ENCODE data around the gene DNAJC25. TPM values are rescaled to one million over a fixed set of nuclear protein-coding genes. Genes with fewer than 3 reads are reported as not detected.

The DNAJC25 gene
- total RNA-seq, 1 donor from 2014 or later, result 6.6 TPM

DNA sequence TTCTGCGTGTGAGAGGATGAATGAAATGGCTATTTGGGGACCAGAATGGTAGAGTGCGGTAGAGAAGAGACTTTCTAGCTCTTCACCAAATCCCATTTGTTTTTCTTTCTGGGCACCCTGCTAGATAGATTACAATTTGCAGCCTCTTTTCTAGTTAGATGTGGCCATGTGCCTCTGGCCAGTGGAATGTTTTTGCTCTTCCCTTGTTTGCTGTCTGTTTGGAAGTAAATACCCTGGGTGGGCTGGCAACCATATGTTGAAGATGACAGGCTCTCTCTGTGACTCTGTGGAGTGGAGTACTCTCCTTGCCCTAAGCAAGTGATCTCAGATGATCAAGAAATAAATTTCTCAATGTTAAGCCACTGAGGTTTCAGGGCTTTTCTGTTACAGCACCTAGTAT is 43.2 kb downstream of the DNAJC25 start:
- ATAC-seq (no peak), DNase-seq (no peak)
- Histone ChIP-seq H3K4me3 (no peak overlapping the region), H3K4me1 (no peaks in the 10 kb centered on the region), H3K9me3 (no peaks in the 10 kb centered on the region), H3K27ac (no peak overlapping the region), H3K36me3 (peaks cover 17% of the 10 kb centered on the region), H3K27me3 (no peaks in the 10 kb centered on the region)
- intact Hi-C loops (cut with DNase I), result no loop called here
- TF ChIP-seq, protein P1, sequence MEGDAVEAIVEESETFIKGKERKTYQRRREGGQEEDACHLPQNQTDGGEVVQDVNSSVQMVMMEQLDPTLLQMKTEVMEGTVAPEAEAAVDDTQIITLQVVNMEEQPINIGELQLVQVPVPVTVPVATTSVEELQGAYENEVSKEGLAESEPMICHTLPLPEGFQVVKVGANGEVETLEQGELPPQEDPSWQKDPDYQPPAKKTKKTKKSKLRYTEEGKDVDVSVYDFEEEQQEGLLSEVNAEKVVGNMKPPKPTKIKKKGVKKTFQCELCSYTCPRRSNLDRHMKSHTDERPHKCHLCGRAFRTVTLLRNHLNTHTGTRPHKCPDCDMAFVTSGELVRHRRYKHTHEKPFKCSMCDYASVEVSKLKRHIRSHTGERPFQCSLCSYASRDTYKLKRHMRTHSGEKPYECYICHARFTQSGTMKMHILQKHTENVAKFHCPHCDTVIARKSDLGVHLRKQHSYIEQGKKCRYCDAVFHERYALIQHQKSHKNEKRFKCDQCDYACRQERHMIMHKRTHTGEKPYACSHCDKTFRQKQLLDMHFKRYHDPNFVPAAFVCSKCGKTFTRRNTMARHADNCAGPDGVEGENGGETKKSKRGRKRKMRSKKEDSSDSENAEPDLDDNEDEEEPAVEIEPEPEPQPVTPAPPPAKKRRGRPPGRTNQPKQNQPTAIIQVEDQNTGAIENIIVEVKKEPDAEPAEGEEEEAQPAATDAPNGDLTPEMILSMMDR (IDR thresholded peaks at IDR 0.05), result no peak

DNA sequence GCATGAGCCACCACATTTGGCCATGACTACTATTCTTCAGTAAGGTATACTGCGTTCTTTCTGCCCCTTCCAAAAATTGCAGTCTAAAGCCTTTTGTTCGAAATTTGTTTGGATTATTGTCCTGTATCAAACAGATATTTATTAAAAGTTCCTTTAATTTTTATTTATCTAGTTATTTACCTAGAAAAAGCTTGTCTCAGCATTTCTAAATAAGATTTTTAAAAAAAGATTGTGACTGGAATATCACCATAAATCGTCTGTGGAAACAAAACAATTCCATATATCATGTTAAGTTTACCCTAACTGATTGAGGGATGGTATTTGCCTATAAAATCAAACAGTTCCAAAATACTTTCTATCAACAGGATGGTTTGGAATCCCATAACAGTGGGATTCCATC is 45.0 kb downstream of the DNAJC25 start:
- H3K36me3 ChIP-seq, result peaks cover 9% of the 10 kb centered on the region
- H3K27me3 ChIP-seq, result no peaks in the 10 kb centered on the region
- intact Hi-C loops (cut with DNase I), result no loop called here
- no peaks in the 10 kb centered on the region for H3K9me3 ChIP-seq
- ATAC-seq (no peak), DNase-seq (no peak)
- no peaks in the 10 kb centered on the region for H3K4me1 ChIP-seq
- H3K4me3 ChIP-seq, result no peak overlapping the region
- H3K27ac ChIP-seq, result no peak overlapping the region
- TF ChIP-seq, protein P1 (IDR thresholded peaks at IDR 0.05), result no peak

DNA sequence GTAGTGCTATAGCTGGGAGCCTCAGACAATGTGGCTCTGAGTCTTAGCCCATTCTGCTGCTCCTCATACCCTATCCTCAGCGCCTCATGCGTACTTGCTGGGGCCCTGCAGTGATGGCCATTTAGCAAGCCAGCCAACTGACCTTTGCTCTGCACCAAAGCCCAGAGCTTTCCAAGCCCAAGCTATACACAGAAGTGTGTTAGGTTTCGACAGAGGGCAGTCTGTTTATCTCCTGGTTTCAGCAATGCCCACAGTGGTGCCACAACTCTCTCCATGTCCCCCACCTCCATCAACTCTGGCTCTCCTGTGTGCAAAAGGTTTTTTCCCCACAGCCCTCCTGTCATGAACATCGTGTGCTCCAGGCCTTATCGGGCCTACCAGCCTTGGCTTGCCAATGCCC is 47.2 kb downstream of the DNAJC25 start:
- H3K4me3 ChIP-seq, result no peak overlapping the region
- H3K9me3 ChIP-seq, result no peaks in the 10 kb centered on the region
- no peaks in the 10 kb centered on the region for H3K4me1 ChIP-seq
- DNase-seq (no peak), ATAC-seq (no peak)
- intact Hi-C loops (cut with DNase I), result no loop called here
- peaks cover 9% of the 10 kb centered on the region for H3K36me3 ChIP-seq
- no peaks in the 10 kb centered on the region for H3K27me3 ChIP-seq
- no peak overlapping the region for H3K27ac ChIP-seq
- TF ChIP-seq, protein P1 (IDR thresholded peaks at IDR 0.05), result no peak

DNA sequence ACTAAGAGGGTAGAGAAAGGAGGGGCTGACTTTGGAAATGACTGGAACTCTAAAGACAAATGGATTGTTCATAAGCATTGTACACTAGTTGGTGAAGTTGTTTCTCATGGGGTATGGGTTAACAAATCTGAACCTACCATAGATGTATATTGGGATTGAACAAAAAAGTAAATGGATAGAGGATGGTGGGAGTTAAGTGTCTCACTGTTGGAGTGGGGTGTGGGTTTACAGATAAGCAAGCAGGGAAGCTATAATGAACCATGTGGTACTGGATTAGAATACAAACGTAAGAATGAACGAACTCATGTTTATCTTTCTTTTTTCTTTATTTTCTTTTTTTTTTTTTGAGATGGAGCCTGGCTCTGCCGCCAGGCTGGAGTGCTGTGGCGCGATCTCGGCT is 48.1 kb downstream of the DNAJC25 start:
- intact Hi-C loops (cut with DNase I), result no loop called here
- no peak overlapping the region for H3K27ac ChIP-seq
- ATAC-seq (no peak), DNase-seq (no peak)
- H3K36me3 ChIP-seq, result peaks cover 9% of the 10 kb centered on the region
- H3K27me3 ChIP-seq, result no peaks in the 10 kb centered on the region
- no peak overlapping the region for H3K4me3 ChIP-seq
- TF ChIP-seq, protein P1 (IDR thresholded peaks at IDR 0.05), result no peak
- no peaks in the 10 kb centered on the region for H3K4me1 ChIP-seq
- H3K9me3 ChIP-seq, result no peaks in the 10 kb centered on the region

DNA sequence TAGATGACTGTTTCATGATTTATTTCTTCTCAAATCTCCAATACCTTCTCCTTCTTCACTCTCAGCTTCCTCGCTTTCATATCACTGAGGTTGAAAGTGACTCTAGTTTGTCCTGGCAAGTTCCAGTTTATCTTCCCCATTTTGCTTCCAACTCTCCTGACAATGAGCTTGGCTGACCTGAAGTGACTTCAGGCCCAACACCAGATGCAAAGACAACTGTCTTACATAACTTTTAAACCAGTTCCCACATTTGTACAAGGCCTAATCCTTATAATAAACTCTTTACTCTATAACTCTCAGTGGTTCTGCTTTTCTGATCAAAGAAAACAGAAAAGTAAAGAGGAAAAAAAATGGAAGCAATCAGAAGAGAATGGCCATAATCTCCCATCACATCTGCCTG is 52.3 kb downstream of the DNAJC25 start:
- no peak overlapping the region for H3K27ac ChIP-seq
- ATAC-seq (no peak), DNase-seq (no peak)
- intact Hi-C loops (cut with DNase I), result no loop called here
- no peaks in the 10 kb centered on the region for H3K36me3 ChIP-seq
- no peak overlapping the region for H3K4me3 ChIP-seq
- no peaks in the 10 kb centered on the region for H3K9me3 ChIP-seq
- no peaks in the 10 kb centered on the region for H3K27me3 ChIP-seq
- TF ChIP-seq, protein P1 (IDR thresholded peaks at IDR 0.05), result no peak
- no peaks in the 10 kb centered on the region for H3K4me1 ChIP-seq

DNA sequence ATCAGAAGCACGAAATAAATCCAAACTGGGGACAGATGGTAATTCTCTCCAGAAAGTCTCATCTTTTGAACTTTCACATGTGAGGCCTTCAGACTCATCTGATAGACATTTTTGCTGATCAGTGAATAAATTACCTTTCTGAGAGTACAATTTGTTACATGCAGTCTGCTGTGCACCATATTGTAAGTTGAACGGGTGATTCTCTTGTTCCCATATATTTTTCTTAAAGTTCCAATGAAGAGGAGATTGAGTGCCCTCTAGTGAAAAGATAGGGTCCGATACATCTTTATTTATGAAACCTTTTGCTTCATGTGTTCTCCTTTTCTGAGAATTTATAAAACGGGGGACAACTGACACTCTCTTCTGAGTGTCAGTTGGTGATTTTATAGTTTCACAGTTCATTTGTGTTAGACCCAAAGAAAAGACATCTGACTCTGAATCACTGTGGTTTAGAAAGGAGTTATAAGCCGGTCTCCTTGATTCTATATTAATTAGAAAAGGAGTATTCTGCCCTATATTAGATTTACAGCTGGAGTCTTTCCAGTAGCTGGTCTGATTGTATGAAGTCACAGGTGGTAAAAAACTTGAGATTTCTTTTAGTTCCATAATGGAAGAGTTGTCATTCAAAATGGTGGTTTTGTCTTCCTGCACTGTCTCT is 60.7 kb downstream of the DNAJC25 start:
- Histone ChIP-seq H3K4me1 (no peaks in the 10 kb centered on the region), H3K27ac (no peak overlapping the region), H3K36me3 (no peaks in the 10 kb centered on the region), H3K4me3 (no peak overlapping the region), H3K9me3 (no peaks in the 10 kb centered on the region), H3K27me3 (no peaks in the 10 kb centered on the region)
- TF ChIP-seq, protein P1 (IDR thresholded peaks at IDR 0.05), result peak; percentile 38
- DNase-seq, result no peak
- intact Hi-C loops (cut with DNase I), result no loop called here
- peak; percentile 29 for ATAC-seq
